ENCODE results near the gene WDR1. TPM values are rescaled to one million over a fixed set of nuclear protein-coding genes. Genes with fewer than 3 reads are reported as not detected.

Gene WDR1
- total and polyA plus RNA-seq, 7 experiments from 2014 or later = 242 to 470 (median 330) TPM

DNA sequence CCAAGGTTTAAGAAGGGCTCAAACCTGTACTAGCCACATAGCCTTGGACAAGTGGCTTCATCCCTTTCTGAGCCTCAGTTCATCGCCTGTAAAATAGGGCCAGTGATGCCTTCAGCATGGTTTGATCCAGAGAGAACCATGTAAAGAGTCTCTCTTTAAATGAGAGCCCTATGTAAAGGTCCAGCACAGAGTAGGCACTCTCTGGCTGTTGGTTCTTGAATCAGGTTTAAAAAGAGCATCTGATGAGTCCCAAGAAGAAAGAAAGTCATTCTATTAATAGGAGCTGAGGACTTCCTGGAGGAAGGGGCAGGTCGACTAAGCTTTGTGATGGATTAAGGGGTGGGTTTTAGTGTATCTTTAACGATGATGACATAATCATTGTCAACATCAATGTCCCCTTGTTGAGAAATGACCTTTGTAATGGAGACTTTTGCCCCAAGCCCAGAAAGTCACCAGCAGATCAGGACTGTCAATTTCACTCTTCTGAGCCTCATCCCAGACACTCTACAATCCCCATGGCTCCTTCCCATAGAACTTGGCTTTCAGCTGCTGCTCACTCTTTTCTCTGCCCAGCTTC is 91.3 kb downstream of the WDR1 start:
- intact Hi-C loops (cut with micrococcal nuclease) = no loop called here
- DNase-seq (no peak), ATAC-seq (no peak)
- no peaks in the 10 kb centered on the region for H3K4me1 ChIP-seq (ENCODE audit: control insufficient read depth in 2 of 2, insufficient read depth in 2 of 2, low read length in 2 of 2)
- H3K27ac ChIP-seq (ENCODE audit: low read depth, low read length) = no peak overlapping the region
- H3K9me3 ChIP-seq (ENCODE audit: control insufficient read depth in 2 of 3, low read length in 3 of 3) = no peaks in the 10 kb centered on the region
- peaks cover 0 to under 1% (median 0%) of the 10 kb centered on the region in 7 donors for H3K4me1 Mint-ChIP-seq
- H3K36me3 Mint-ChIP-seq = peaks cover 0 to 4% (median 0%) of the 10 kb centered on the region in 5 donors
- no peaks in the 10 kb centered on the region for H3K36me3 ChIP-seq (ENCODE audit: control insufficient read depth in 2 of 3, insufficient read depth in 3 of 3, low read length in 3 of 3)
- no peaks in the 10 kb centered on the region for H3K27me3 ChIP-seq (ENCODE audit: control insufficient read depth in 2 of 2, insufficient read depth in 2 of 2, low read length in 2 of 2)
- ChIA-PET POLR2A (no interaction called here), CTCF (no interaction called here)
- H3K27me3 Mint-ChIP-seq = peaks cover 0 to 23% (median 5%) of the 10 kb centered on the region in 5 donors
- H3K9me3 Mint-ChIP-seq = no peaks in the 10 kb centered on the region
- H3K4me3 Mint-ChIP-seq = no peak overlapping the region
- no peak overlapping the region for H3K4me3 ChIP-seq (ENCODE audit: low read length)
- no peak overlapping the region for H3K27ac Mint-ChIP-seq

Small RNAs within 50 kb of the gene (microRNA-seq; reads per million reads assigned to microRNA genes)
- not detected for gene MIR3138 (ENCODE audit: borderline microRNAs expressed)

Other genes starting within 250 kb of the WDR1 start
- gene SLC2A9, start 95.3 kb downstream of the WDR1 start, total RNA-seq = 1 to 10 TPM; 1.5 to 9.6 (median 3.8) TPM
- gene SLC2A9, start 95.3 kb downstream of the WDR1 start, polyA plus RNA-seq = 1 to 10 TPM in 1 of 2 donors, under 1 TPM in 1; 0.36 to 1.5 TPM

All from naive thymus-derived CD4-positive, alpha-beta T cell (primary cell).